ENCODE results near the gene DIS3L2. TPM values are rescaled to one million over a fixed set of nuclear protein-coding genes. Genes with fewer than 3 reads are reported as not detected.
A peak's percentile ranks its signal among the peaks of the same experiment; 100 is the strongest.
"Not testable (repeated sequence)": the region's sequence is repeated elsewhere in the genome, so short reads cannot be mapped to it uniquely, and the experiment has no call there.

DIS3L2 gene
- total and polyA plus RNA-seq, 8 donors: 13.0 to 24.0 (median 16.8) TPM

- no peak for TF ChIP-seq CTCF (IDR thresholded peaks at IDR 0.05)
- FAIRE-seq: no peak
- Histone ChIP-seq H3K4me1 (no peaks in the 10 kb centered on the region), H3K36me3 (no peaks in the 10 kb centered on the region), H3K4me3 (no peak overlapping the region), H3K27me3 (no peaks in the 10 kb centered on the region), H3K9me3 (no peaks in the 10 kb centered on the region), H3K27ac (no peak overlapping the region)
- intact Hi-C loops (cut with DNase I): loop anchor here in 1 of 3 donors (10.0 kb wide), 1 partner anchor 99 kb away; no protein-coding TSS in a partner anchor
- WGBS, 2 donors: 88 to 92% methylated on average over 4 of the region's 4 CpGs
- ATAC-seq: no peak
- peak in 2 of 6 donors; percentile 4 to 42 for DNase-seq
Observed at GRCh38 chr2:232335859-232336215, 374.3 kb downstream of the DIS3L2 start.

GRCh38 chr2:232336241-232336736, 374.8 kb downstream of the DIS3L2 start:
- intact Hi-C loops (cut with DNase I): loop anchor here in 1 of 3 donors (10.0 kb wide), 1 partner anchor 99 kb away; no protein-coding TSS in a partner anchor
- no peak for FAIRE-seq

GRCh38 chr2:232336981-232337720, 375.6 kb downstream of the DIS3L2 start:
- intact Hi-C loops (cut with DNase I): loop anchor here in 1 of 3 donors (10.0 kb wide), 1 partner anchor 98 kb away; no protein-coding TSS in a partner anchor
- TF ChIP-seq CTCF (IDR thresholded peaks at IDR 0.05): no peak
- WGBS, 2 donors: 89 to 92% methylated on average over 15 to 18 of the region's 18 CpGs
- Histone ChIP-seq H3K27ac (no peak overlapping the region), H3K36me3 (no peaks in the 10 kb centered on the region), H3K4me3 (no peak overlapping the region), H3K4me1 (no peaks in the 10 kb centered on the region), H3K9me3 (no peaks in the 10 kb centered on the region), H3K27me3 (no peaks in the 10 kb centered on the region)
- FAIRE-seq: no peak
- no peak for ATAC-seq
- DNase-seq: peak in 1 of 6 donors; percentile 7

More at GRCh38 chr2:232336241-232336736, 374.8 kb downstream of the DIS3L2 start:
- ATAC-seq (no peak), DNase-seq (peak in 2 of 6 donors; percentile 7 to 35)
- H3K36me3 ChIP-seq: no peaks in the 10 kb centered on the region
- no peaks in the 10 kb centered on the region for H3K4me1 ChIP-seq
- WGBS, 2 donors: 96 to 98% methylated on average over 14 to 15 of the region's 15 CpGs
- H3K4me3 ChIP-seq: no peak overlapping the region
- H3K9me3 ChIP-seq: no peaks in the 10 kb centered on the region
- TF ChIP-seq CTCF (IDR thresholded peaks at IDR 0.05): no peak
- no peak overlapping the region for H3K27ac ChIP-seq
- H3K27me3 ChIP-seq: no peaks in the 10 kb centered on the region

- H3K4me3 ChIP-seq, H3K27me3 ChIP-seq, H3K27ac ChIP-seq, H3K9me3 ChIP-seq, H3K36me3 ChIP-seq, H3K4me1 ChIP-seq, FAIRE-seq: not testable (repeated sequence)
- WGBS, 2 donors: 90 to 91% methylated on average over 5 to 12 of the region's 16 CpGs
- DNase-seq (peak in 2 of 6 donors; percentile 9 to 38), ATAC-seq (peak in 1 of 4 donors; percentile 5)
- intact Hi-C loops (cut with DNase I): loop anchor here in 1 of 3 donors (10.0 kb wide), 1 partner anchor 97 kb away; no protein-coding TSS in a partner anchor
Observed at GRCh38 chr2:232338094-232338758, 376.7 kb downstream of the DIS3L2 start.

- H3K4me3 ChIP-seq: no peak overlapping the region
- no peak overlapping the region for H3K27ac ChIP-seq
- intact Hi-C loops (cut with DNase I): loop anchor here in 1 of 3 donors (10.0 kb wide), 1 partner anchor 96 kb away; no protein-coding TSS in a partner anchor
- ATAC-seq (no peak), DNase-seq (peak in 2 of 6 donors; percentile 15 to 38), FAIRE-seq (no peak)
- WGBS, 2 donors: 90 to 93% methylated on average over 7 of the region's 7 CpGs
- H3K27me3 ChIP-seq: no peaks in the 10 kb centered on the region
- H3K36me3 ChIP-seq: no peaks in the 10 kb centered on the region
- H3K9me3 ChIP-seq: no peaks in the 10 kb centered on the region
- no peak for TF ChIP-seq CTCF (IDR thresholded peaks at IDR 0.05)
- H3K4me1 ChIP-seq: no peaks in the 10 kb centered on the region
Observed at GRCh38 chr2:232338759-232339106, 377.2 kb downstream of the DIS3L2 start.

Measured in pancreas (tissue), 10 donors.